ENCODE measurements around the gene AZIN2. TPM values are rescaled to one million over a fixed set of nuclear protein-coding genes. Genes with fewer than 3 reads are reported as not detected.

The AZIN2 gene
- total and polyA plus RNA-seq, 9 donors = 4.1 to 15.7 (median 9.4) TPM

GRCh38 chr1:33147275-33147996 lies 66.5 kb downstream of the AZIN2 start:
- Histone ChIP-seq H3K4me1 (ENCODE audit: insufficient read depth) (no peaks in the 10 kb centered on the region), H3K27me3 (no peaks in the 10 kb centered on the region), H3K36me3 (no peaks in the 10 kb centered on the region), H3K4me3 (no peak overlapping the region), H3K9me3 (no peaks in the 10 kb centered on the region), H3K27ac (no peak overlapping the region)
- 95 to 96% (median 96%) methylated on average over 30 of the region's 30 CpGs for WGBS, 3 donors
- intact Hi-C loops (cut with DNase I) = no loop called here
- no peak for DNase-seq
- TF ChIP-seq CTCF (IDR thresholded peaks at IDR 0.05) (no peak), POLR2A (IDR thresholded peaks at IDR 0.05) (no peak), EP300 (IDR thresholded peaks at IDR 0.05) (no peak)

GRCh38 chr1:33147997-33148314 lies 67.0 kb downstream of the AZIN2 start:
- intact Hi-C loops (cut with DNase I) = no loop called here
- Histone ChIP-seq H3K9me3 (no peaks in the 10 kb centered on the region), H3K27ac (no peak overlapping the region), H3K4me1 (ENCODE audit: insufficient read depth) (no peaks in the 10 kb centered on the region), H3K27me3 (no peaks in the 10 kb centered on the region), H3K36me3 (no peaks in the 10 kb centered on the region), H3K4me3 (no peak overlapping the region)
- WGBS, 3 donors = 71 to 81% (median 73%) methylated on average over 3 of the region's 3 CpGs
- TF ChIP-seq POLR2A (IDR thresholded peaks at IDR 0.05) (no peak), EP300 (IDR thresholded peaks at IDR 0.05) (no peak), CTCF (IDR thresholded peaks at IDR 0.05) (no peak)
- no peak for DNase-seq

GRCh38 chr1:33148615-33149014 lies 67.7 kb downstream of the AZIN2 start:
- Histone ChIP-seq H3K27me3 (no peaks in the 10 kb centered on the region), H3K36me3 (no peaks in the 10 kb centered on the region), H3K9me3 (no peaks in the 10 kb centered on the region), H3K4me1 (ENCODE audit: insufficient read depth) (peaks cover 4% of the 10 kb centered on the region), H3K27ac (no peak overlapping the region), H3K4me3 (no peak overlapping the region)
- no peak for DNase-seq
- TF ChIP-seq POLR2A (IDR thresholded peaks at IDR 0.05) = no peak
- no peak for TF ChIP-seq CTCF (IDR thresholded peaks at IDR 0.05)
- TF ChIP-seq EP300 (IDR thresholded peaks at IDR 0.05) = no peak
- 77 to 84% (median 82%) methylated on average over 3 of the region's 3 CpGs for WGBS, 3 donors
- intact Hi-C loops (cut with DNase I) = no loop called here

GRCh38 chr1:33149453-33150190 lies 68.7 kb downstream of the AZIN2 start:
- Histone ChIP-seq H3K27ac (no peak overlapping the region), H3K36me3 (no peaks in the 10 kb centered on the region), H3K27me3 (no peaks in the 10 kb centered on the region), H3K4me3 (no peak overlapping the region), H3K4me1 (ENCODE audit: insufficient read depth) (peaks cover 5% of the 10 kb centered on the region), H3K9me3 (no peaks in the 10 kb centered on the region)
- no peak for DNase-seq
- intact Hi-C loops (cut with DNase I) = no loop called here
- WGBS, 3 donors = 94 to 97% (median 95%) methylated on average over 7 of the region's 7 CpGs
- TF ChIP-seq EP300 (IDR thresholded peaks at IDR 0.05) (no peak), CTCF (IDR thresholded peaks at IDR 0.05) (no peak), POLR2A (IDR thresholded peaks at IDR 0.05) (no peak)

All from ovary (tissue), 9 donors.